SK-N-MC (cell line): ENCODE results near the gene VEGFB.

Source experiments
- DNase-seq: peaks from one replicate; pipeline ENCODE4 v3.0.0-alpha.2; 2011; ENCODE audit warnings: low read depth, low spot score
- H3K27ac ChIP-seq: fragments of 200-600 bp; sonication (generic); 2 replicates; pipeline ENCODE4 v1.5.1; 2016; ENCODE audit warnings: mixed run types
- H3K36me3 ChIP-seq: fragments of 200-600 bp; sonication (generic); 2 replicates; pipeline ENCODE4 v1.6.1; 2017; ENCODE audit warnings: antibody characterized with exemption, low read length, mixed read lengths; ENCODE audit not compliant: insufficient read depth
- H3K4me3 ChIP-seq: fragments of 200-600 bp; sonication (generic); 2 replicates; pipeline ENCODE4 v1.5.1; 2016
- H3K9ac ChIP-seq: fragments of 200-600 bp; sonication (generic); 2 replicates; pipeline ENCODE4 v1.8.0; 2017; ENCODE audit warnings: mixed run types, mixed read lengths; ENCODE audit not compliant: insufficient read length
- H3K9me3 ChIP-seq: fragments of 200-600 bp; sonication (generic); 2 replicates; pipeline ENCODE4 v1.6.1; 2017; ENCODE audit warnings: low read depth, mild to moderate bottlenecking, antibody characterized with exemption, low read length, moderate library complexity, mixed read lengths
- EZH2 ChIP-seq: fragments of 200-600 bp; sonication (generic); IDR thresholded peaks from one replicate; pipeline ENCODE4 v1.6.1; 2017; ENCODE audit warnings: antibody characterized with exemption
- FOXP2 ChIP-seq: optimal IDR thresholded peaks from 2 replicates; pipeline ENCODE3; 2011; ENCODE audit warnings: mild to moderate bottlenecking, moderate library complexity; ENCODE audit not compliant: insufficient read depth; ENCODE audit errors: extremely low read length, control extremely low read depth
- POLR2AphosphoS5 ChIP-seq: IDR thresholded peaks from 2 replicates; pipeline ENCODE4 v1.6.1; 2012; ENCODE audit warnings: mild to moderate bottlenecking, low read depth, low read length, borderline replicate concordance

VEGFB gene

GRCh38 chr11:64263947-64264317 lies 29.5 kb downstream of the VEGFB start:
- H3K9me3 ChIP-seq, result no peaks in the 10 kb centered on the region
- TF ChIP-seq POLR2AphosphoS5 (no peak), EZH2 (no peak), FOXP2 (no peak)
- H3K27ac ChIP-seq, result no peak overlapping the region
- H3K4me3 ChIP-seq, result no peak overlapping the region
- peaks cover 33% of the 10 kb centered on the region; the same call in 1 of the 2 replicates for H3K36me3 ChIP-seq
- no peak for DNase-seq
- no peak overlapping the region for H3K9ac ChIP-seq

- Histone ChIP-seq H3K4me3 (no peak overlapping the region), H3K9me3 (no peaks in the 10 kb centered on the region), H3K27ac (peak overlapping the region; percentile 62), H3K9ac (no peak overlapping the region), H3K36me3 (peaks cover 30% of the 10 kb centered on the region; the same call in 1 of the 2 replicates)
- TF ChIP-seq EZH2, result no peak
- TF ChIP-seq FOXP2, result no peak
- no peak for TF ChIP-seq POLR2AphosphoS5
- no peak for DNase-seq
These were observed 30.0 kb downstream of the VEGFB start for GRCh38 chr11:64264371-64264852.

- DNase-seq, result no peak
- H3K36me3 ChIP-seq, result peaks cover 24% of the 10 kb centered on the region; the same call in 1 of the 2 replicates
- no peak overlapping the region for H3K4me3 ChIP-seq
- TF ChIP-seq EZH2 (no peak), POLR2AphosphoS5 (no peak), FOXP2 (no peak)
- H3K9ac ChIP-seq, result no peak overlapping the region
- no peaks in the 10 kb centered on the region for H3K9me3 ChIP-seq
- no peak overlapping the region for H3K27ac ChIP-seq
These were observed 31.1 kb downstream of the VEGFB start for GRCh38 chr11:64265176-64266160.

DNA sequence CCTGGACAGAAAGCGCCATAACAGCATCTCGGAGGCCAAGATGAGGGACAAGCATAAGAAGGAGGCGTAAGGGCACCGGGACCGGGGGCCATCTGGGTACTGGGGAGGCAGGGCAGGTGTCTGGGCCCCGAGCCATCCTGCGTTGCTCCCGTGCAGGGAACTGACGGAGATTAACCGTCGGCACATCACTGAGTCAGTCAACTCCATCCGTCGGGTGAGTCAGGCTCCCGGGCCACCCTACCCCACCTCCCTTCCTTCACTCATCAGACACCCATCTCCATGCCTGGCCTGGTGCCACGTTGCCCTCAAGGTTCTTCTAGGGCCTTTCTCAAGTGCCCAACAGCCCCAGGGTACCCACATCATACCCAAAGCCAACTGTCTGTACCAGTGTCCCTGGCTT lies 32.0 kb downstream of the VEGFB start:
- TF ChIP-seq EZH2 (no peak), POLR2AphosphoS5 (no peak), FOXP2 (no peak)
- DNase-seq, result no peak
- Histone ChIP-seq H3K9me3 (no peaks in the 10 kb centered on the region), H3K4me3 (no peak overlapping the region), H3K9ac (no peak overlapping the region), H3K36me3 (peaks cover 24% of the 10 kb centered on the region; the same call in 1 of the 2 replicates), H3K27ac (no peak overlapping the region)

GRCh38 chr11:64267207-64267945 lies 33.0 kb downstream of the VEGFB start:
- Histone ChIP-seq H3K4me3 (no peak overlapping the region), H3K36me3 (peaks cover 21% of the 10 kb centered on the region; the same call in 1 of the 2 replicates), H3K9me3 (no peaks in the 10 kb centered on the region), H3K27ac (peak overlapping the region; percentile 70), H3K9ac (no peak overlapping the region)
- TF ChIP-seq POLR2AphosphoS5 (no peak), FOXP2 (no peak), EZH2 (no peak)
- DNase-seq, result no peak

GRCh38 chr11:64268025-64268892 lies 33.9 kb downstream of the VEGFB start:
- H3K36me3 ChIP-seq, result peaks cover 12% of the 10 kb centered on the region; the same call in 1 of the 2 replicates
- H3K9me3 ChIP-seq, result no peaks in the 10 kb centered on the region
- peak overlapping the region; percentile 92 for H3K9ac ChIP-seq
- TF ChIP-seq POLR2AphosphoS5, result no peak
- TF ChIP-seq FOXP2, result no peak
- no peak for TF ChIP-seq EZH2
- peak overlapping the region; percentile 80 for H3K4me3 ChIP-seq
- peak overlapping the region; percentile 95 for H3K27ac ChIP-seq
- no peak for DNase-seq

DNA sequence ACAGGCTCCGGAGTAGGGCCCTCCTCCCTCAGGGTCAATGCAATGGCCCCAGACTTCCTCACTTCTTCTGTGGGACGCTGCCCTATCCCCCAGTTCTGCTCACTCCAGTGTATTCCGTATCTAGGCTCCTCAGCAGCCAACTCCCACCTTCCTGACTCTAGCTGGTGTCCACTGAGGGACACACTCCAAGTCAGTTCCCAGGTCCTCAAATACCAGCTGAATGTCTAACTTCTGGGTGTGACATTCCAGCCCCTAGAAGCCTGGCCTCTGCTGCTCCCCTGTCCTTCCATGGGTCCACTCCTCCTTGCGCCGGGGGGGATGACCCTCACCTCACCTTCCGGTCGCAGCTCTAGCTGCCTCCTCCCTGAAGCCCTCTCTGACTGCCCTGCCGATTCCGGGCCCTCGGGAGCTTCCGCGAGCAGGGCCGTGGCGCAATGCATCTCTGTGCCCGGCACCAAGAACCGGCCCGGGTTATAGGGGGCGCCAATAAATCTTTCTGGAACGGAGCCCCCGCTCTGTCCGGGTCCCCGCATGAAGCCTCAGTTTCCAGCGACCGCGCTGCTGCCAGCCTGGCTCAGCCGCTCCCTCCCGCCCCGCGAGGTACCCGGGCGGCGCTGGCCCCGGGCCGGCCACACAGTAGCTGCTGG lies 34.6 kb downstream of the VEGFB start:
- Histone ChIP-seq H3K4me3 (peak overlapping the region; percentile 80), H3K36me3 (peaks cover 5% of the 10 kb centered on the region; the same call in 1 of the 2 replicates), H3K27ac (peak overlapping the region; percentile 95), H3K9me3 (no peaks in the 10 kb centered on the region), H3K9ac (peak overlapping the region; percentile 92)
- TF ChIP-seq FOXP2, result no peak
- TF ChIP-seq POLR2AphosphoS5, result no peak
- no peak for DNase-seq
